ENCODE data around the gene HDAC9.

GRCh38 chr7:18828260-18828993 is 332.9 kb downstream of the HDAC9 start:
- no peak for TF ChIP-seq CTCF (IDR thresholded peaks at IDR 0.05 in 4 of 5, conservative IDR thresholded peaks at IDR 0.05 in 1 of 5)
- TF ChIP-seq POLR2A (IDR thresholded peaks at IDR 0.05), result no peak
